GM21576 (cell line): ENCODE measurements around the gene DUX4.
"Not testable (repeated sequence)": the region's sequence is repeated elsewhere in the genome, so short reads cannot be mapped to it uniquely, and the experiment has no call there.

Experiments used
- ATAC-seq: cut with Tn5 transposase; IDR thresholded peaks from one replicate; pipeline ENCODE4 v1.9.1; 2021; ENCODE audit warnings: mild to moderate bottlenecking, moderate library complexity; ENCODE audit not compliant: unreplicated experiment

Gene DUX4

DNA sequence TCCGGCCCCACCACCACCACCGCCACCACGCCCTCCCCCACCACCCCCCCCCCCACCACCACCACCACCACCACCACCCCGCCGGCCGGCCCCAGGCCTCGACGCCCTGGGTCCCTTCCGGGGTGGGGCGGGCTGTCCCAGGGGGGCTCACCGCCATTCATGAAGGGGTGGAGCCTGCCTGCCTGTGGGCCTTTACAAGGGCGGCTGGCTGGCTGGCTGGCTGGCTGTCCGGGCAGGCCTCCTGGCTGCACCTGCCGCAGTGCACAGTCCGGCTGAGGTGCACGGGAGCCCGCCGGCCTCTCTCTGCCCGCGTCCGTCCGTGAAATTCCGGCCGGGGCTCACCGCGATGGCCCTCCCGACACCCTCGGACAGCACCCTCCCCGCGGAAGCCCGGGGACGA, at the start of gene DUX4:
TSS of gene DUX4 (plus strand) at position 347 of the 400 bp plus-strand sequence. CDS start at position 347, 0 bp downstream.
- ATAC-seq: not testable (repeated sequence)

DNA sequence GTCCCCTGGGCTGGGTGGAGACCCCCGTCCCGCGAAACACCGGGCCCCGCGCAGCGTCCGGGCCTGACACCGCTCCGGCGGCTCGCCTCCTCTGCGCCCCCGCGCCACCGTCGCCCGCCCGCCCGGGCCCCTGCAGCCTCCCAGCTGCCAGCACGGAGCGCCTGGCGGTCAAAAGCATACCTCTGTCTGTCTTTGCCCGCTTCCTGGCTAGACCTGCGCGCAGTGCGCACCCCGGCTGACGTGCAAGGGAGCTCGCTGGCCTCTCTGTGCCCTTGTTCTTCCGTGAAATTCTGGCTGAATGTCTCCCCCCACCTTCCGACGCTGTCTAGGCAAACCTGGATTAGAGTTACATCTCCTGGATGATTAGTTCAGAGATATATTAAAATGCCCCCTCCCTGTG, 1.9 kb downstream of the DUX4 start:
- not testable (repeated sequence) for ATAC-seq

DNA sequence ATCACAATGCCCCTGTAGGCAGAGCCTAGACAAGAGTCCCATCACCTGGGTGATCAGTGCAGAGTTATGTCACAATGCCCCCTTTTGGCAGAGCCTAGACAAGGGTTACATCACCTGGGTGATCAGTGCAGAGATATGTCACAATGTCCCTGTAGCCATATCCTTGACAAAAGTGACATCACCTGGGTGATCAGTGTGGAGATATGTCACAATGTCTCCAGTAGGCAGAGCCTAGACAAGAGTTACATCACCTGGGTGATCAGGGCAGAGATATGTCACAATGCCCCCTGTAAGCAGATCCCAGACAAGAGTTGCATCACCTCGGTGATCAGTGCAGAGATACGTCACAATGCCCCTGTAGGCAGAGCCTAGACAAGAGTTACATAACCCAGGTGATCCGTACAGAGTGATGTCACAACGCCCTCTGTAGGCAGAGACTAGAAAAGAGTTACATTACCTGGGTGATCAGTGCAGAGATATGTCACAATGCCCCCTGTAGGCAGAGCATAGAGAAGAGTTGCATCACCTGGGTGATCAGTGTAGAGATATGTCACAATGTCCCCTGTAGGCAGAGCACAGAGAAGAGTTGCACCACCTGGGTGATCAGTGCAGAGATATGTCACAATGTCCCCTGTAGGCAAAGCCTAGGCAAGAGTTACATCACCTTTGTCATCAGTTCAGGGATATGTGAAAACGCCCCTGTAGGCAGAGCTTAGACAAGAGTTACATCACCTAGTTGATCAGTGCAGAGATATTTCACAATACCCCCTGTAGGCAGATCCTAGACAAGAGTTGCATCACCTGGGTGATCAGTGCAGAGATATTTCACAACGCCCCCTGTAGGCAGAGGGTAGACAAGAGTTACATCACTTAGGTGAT, 4.4 kb downstream of the DUX4 start:
- not testable (repeated sequence) for ATAC-seq

DNA sequence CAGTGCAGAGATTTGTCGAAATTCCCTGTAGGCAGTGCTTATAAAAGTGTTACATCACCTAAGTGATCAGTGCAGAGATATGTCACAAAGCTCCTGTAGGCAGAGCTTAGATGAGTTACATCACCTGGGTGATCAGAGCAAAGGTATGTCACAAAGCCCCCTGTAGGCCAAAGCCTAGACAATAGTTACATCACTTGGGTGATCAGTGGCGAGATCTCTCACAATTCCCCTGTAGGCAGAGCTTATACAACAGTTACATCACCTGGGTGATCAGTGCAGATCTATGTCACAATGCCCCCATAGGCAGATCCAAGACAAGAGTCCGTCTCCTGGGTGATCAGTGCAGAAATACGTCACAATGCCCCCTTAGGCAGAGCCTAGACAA, 5.0 kb downstream of the DUX4 start:
- not testable (repeated sequence) for ATAC-seq

DNA sequence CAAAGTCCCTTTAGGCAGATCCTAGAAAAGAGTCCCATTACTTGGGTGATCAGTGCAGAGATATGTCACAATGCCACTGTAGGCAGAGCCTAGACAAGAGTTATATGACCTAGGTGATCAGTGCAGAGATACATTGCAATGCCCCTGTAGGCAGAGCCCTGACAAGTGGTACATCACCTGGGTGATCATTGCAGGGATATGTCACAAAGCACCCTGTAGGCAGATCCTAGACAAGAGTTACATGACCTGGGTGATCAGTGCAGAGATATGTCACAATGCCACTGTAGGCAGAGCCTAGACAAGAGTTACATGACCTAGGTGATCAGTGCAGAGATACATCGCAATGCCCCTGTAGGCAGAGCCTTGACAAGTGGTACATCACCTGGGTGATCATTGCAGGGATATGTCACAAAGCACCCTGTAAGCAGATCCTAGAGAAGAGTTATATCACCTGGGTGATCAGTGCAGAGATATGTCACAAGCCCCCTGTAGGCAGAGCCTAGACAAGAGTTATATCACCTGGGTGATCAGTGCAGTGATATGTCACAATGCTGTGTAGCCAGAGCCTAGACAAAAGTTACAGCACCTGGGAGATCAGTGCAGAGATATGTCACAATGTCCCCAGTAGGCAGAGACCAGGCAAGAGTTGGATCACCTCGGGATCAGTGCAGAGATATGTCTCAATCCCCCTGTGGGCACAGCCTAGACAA, 5.6 kb downstream of the DUX4 start:
- ATAC-seq: peak; percentile 53

DNA sequence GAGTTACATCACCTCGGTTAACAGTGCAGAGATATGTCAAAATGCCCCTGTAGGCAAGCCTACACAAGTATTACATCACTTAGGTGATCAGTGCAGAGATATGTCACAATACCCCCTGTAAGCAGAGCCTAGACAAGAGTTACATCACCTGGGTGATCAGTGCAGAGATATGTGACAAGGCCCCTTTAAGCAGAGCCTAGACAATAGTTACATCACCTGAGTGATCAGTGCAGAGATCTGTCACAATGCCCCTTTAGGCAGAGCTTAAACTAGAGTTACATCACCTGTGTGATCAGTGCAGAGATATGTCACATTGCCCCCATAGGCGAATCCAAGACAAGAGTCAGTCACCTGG, 6.1 kb downstream of the DUX4 start:
- not testable (repeated sequence) for ATAC-seq

DNA sequence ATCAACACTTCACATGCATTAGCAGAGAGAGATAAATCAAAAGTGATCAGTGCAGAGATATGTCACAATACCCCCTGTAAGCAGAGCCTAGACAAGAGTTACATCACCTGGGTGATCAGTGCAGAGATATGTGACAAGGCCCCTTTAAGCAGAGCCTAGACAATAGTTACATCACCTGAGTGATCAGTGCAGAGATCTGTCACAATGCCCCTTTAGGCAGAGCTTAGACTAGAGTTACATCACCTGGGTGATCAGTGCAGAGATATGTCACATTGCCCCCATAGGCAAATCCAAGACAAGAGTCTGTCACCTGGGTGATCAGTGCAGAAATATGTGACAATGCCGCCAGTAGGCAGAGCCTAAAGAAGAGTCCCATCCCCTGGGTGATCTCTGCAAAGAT, 7.4 kb downstream of the DUX4 start:
- not testable (repeated sequence) for ATAC-seq

DNA sequence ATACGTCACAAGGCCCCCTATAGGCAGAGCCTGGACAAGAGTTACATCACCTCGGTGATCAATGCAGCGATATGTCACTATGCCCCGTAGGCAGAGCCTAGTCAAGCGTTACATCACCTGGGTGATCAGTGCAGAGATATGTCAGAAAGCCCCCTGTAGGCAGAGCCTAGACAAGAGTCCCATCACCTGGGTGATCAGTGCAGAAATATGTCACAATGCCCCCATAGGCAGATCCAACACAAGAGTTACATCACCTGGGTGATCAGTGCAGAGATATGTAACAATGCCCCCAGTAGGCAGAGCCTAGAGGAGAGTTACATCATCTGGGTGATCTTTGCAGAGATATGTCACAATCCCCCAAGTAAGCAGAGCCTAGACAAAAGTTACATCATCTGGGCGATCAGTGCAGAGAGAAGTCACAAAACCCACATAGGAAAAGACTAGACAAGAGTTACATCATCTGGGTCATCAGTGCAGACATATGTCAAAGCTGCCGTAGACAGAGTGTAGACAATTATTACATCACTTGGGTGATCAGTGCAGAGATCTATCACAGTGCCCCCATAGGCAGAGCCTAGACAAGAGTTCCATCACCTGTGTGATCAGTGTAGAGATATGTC, 8.0 kb downstream of the DUX4 start:
- ATAC-seq: not testable (repeated sequence)

DNA sequence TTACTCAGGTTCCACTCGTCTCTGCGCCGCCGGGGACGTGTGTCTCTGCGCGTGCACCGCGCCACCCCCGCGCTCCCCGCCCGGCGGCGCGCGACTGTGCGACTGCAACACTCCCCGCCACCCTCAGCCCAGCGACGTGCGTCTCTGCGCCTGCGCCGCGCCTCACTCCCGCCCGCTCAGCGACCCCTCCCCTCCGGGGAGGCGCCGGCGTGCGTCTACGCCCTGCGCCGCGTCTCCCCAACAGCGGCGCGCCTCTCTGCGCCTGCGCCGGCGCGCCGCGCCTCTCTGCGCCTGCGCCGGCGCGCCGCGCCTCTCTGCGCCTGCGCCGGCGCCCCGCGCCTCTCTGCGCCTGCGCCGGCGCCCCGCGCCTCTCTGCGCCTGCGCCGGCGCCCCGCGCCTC, 29.9 kb downstream of the DUX4 start:
- not testable (repeated sequence) for ATAC-seq
